HG03354 (cell line): ENCODE results near the gene KDM4E.
"Not testable (repeated sequence)": the region's sequence is repeated elsewhere in the genome, so short reads cannot be mapped to it uniquely, and the experiment has no call there.

Experiments
- ATAC-seq: cut with Tn5 transposase; IDR thresholded peaks from one replicate; pipeline ENCODE4 v1.9.1; 2021; ENCODE audit warnings: mild to moderate bottlenecking; ENCODE audit not compliant: unreplicated experiment, poor library complexity, severe bottlenecking

KDM4E gene

DNA sequence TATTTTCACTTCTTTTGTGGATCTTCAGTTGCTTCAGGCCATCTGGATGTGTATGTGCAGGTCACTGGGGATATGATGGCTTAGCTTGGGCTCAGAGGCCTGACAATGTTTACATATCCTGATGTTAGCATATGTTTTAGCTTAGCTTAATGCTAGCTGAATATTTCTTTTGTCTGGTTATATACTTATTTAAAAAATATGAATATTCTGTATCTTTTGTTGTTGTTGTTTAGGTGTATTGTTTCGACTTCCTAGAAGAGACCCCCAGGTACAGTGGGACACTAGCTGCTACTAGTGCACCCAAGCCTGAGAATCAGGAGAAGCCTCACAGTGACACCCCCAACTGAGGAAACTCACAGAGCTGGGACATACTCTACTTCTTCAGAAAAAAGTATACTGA, at the start of gene KDM4E:
KDM4E (plus strand) TSS at position 301 of the 400 bp plus-strand sequence. CDS start 300 bp downstream, outside the sequence.
- no peak for ATAC-seq

- ATAC-seq: no peak
These were observed 49.5 kb upstream of the KDM4E start for GRCh38 chr11:94975599-94975998.

DNA sequence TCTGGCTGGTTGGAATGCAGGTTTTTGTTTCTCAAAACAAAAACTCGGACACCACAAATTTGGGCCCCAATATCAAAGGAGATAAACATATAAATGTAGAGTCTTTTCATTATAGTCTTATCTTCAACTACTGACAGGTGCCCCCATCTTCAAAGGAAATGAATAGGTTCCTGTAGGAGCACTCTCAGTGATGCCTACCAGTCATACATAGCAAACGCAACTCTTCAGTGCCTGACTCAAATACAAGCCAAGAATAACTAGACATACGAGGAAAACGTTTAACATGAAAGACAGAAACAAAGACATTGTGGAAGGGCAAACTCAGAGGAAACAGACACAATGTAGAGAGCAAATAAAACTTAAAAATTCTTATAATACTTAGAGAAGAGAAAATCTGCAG, 37.7 kb upstream of the KDM4E start:
- ATAC-seq: no peak

- no peak for ATAC-seq
These were observed 36.3 kb upstream of the KDM4E start for GRCh38 chr11:94988748-94989147.

DNA sequence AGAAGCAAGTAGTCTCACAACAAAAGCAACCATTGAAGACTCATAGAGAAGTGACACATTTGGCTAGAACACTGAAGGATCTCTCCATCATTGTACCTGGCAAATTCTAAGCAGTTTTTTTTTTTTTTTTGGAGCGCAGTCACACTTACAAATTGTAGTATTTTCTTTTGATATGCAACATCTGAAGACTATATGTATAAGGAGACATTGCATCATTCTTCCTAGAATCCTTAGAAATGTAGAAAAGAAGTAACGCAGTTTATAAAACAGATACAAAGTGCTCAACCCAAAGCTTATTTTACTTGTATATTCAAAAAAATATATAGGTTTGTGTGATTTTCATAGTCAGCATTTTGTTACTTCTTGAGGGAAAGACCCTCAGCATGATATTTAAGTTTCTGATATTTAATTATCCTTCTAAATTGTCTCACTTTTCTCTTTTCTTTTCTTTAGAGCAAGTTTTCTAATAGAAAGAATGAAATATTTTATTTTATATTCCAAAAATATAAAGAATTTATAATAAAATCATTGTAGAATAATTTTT, 31.6 kb upstream of the KDM4E start:
- no peak for ATAC-seq

GRCh38 chr11:94997437-94997836, 27.6 kb upstream of the KDM4E start:
- no peak for ATAC-seq

DNA sequence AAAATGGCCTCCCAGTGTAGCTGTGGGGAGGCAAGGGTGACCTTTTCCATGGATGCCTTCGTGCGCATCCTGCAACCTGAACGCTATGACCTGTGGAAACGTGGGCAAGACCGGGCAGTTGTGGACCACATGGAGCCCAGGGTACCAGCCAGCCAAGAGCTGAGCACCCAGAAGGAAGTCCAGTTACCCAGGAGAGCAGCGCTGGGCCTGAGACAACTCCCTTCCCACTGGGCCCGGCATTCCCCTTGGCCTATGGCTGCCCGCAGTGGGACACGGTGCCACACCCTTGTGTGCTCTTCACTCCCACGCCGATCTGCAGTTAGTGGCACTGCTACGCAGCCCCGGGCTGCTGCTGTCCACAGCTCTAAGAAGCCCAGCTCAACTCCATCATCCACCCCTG, 26.8 kb upstream of the KDM4E start:
- ATAC-seq: no peak

- no peak for ATAC-seq
These were observed 21.3 kb upstream of the KDM4E start for GRCh38 chr11:95003716-95004115.

- no peak for ATAC-seq
These were observed 19.4 kb upstream of the KDM4E start for GRCh38 chr11:95005642-95006041.

DNA sequence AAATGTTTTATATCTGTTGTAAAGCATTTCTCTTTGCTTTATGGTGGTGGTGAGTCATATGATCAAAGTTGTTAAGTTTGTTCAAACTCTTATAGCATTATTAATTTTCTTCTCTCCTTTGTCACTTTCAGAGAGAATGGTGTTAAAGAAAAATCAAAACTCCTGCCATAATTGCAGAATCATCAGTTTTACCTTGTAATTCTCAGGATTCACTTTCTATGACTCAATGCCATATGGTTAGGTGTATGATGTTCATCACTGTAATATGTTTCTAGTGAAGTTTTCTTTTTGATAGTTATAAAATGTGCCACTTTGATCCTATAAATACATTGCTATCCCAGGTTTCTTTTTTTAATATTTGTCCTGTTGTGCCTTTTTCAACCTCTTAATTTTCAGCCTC, 13.7 kb upstream of the KDM4E start:
- ATAC-seq: no peak

- no peak for ATAC-seq
These were observed 10.8 kb upstream of the KDM4E start for GRCh38 chr11:95014184-95014821.

- no peak for ATAC-seq
These were observed 8.9 kb upstream of the KDM4E start for GRCh38 chr11:95016139-95016538.

- not testable (repeated sequence) for ATAC-seq
These were observed 3.6 kb upstream of the KDM4E start for GRCh38 chr11:95021468-95021867.

- ATAC-seq: not testable (repeated sequence)
These were observed 536 bp downstream of the KDM4E start for GRCh38 chr11:95025594-95025993.

GRCh38 chr11:95028357-95028756, 3.3 kb downstream of the KDM4E start:
- ATAC-seq: no peak

GRCh38 chr11:95033051-95033450, 8.0 kb downstream of the KDM4E start:
- ATAC-seq: no peak

DNA sequence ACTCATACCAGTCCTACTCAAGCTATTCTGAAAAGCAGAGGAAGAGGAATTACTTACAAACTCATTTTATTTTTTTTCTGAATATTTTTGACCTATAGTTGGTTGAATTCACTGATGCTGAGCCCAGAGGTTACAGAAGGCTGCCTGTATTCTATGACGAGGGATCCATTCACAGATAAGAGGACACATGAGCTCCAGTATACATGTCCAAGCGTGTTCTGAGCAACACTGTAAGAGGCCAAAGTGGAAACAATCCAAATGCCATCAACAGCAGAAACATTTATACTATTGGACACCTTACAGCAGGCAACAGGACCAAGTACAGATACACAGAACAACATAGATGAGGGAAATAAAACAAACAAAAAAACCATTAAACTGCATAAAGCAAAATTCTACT, 10.3 kb downstream of the KDM4E start:
- no peak for ATAC-seq

DNA sequence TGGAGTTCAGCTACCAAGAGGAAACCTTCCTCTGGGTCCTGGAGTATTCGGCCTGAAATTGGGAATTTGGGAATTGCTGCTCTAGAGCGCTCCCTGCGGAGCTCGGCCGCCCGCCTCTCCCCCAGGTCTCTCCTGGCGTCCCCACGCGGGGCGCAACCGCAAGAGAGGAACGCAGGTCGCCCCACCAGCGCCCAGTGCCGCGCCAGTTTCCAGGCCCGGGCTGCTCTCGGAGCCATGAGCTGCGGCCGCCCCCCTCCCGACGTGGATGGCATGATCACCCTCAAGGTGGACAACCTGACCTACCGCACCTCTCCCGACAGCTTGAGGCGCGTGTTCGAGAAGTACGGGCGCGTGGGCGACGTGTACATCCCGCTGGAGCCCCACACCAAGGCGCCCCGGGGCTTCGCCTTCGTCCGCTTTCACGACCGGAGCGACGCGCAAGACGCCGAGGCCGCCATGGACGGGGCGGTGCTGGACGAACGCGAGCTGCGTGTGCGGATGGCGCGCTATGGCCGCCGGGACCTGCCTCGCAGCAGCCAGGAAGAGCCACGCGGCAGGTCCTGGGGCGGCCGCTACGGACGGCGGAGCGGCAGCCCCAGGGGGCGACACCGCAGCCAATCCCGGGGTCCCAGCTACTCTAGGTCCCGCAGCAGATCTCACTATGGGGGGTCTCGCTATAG, 12.4 kb downstream of the KDM4E start:
- not testable (repeated sequence) for ATAC-seq

DNA sequence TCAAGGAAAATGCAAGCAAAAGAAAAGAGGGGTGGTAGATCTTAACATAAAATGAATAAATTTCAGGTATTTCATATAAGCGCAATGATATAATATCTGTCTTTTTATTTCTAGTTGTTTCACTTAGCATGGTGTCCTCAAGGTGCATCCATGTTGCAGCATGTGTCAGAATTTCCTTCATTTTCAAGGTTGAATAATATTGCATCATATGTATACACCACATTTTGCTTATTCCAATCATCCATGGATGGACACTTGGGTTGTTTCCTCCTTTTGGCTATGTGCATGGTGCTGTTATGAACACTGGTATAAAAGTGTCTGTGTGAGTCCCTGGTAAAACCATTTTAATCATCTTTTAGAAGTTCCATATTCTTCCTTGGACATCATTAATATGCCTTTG, 17.2 kb downstream of the KDM4E start:
- ATAC-seq: no peak

GRCh38 chr11:95042906-95043305, 17.8 kb downstream of the KDM4E start:
- no peak for ATAC-seq

DNA sequence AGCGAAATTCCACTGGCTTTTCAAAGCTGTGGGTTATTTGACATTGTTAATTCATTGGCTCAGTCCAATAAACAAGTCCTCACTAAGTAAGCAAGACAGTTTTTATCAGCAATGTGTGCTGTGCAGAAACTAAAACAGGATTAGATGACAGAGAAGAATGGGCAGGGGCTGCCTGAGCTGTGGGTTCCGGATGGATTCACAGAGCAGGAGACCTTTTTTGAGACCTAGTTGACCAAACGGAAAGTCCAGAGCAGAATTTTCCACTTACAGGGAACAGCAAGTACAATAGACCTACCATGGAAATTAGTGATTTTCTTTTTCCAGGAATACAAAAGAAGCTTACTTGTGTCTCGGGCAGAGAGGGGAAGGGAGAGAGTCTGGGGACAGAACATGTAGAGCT, 19.0 kb downstream of the KDM4E start:
- no peak for ATAC-seq
